GM19240 (cell line): ENCODE results near the gene CD96.
"Not testable (repeated sequence)": the region's sequence is repeated elsewhere in the genome, so short reads cannot be mapped to it uniquely, and the experiment has no call there.

ENCODE experiments used
- DNase-seq: peaks from one replicate; pipeline ENCODE4 v3.0.0; 2011; ENCODE audit warnings: low spot score; ENCODE audit not compliant: insufficient read length

Gene CD96

GRCh38 chr3:111541911-111542483 is at the start of gene CD96:
TSS of gene CD96 (plus strand) at chr3:111542197. CDS start at chr3:111542249, 52 bp downstream.
- no peak for DNase-seq

GRCh38 chr3:111493276-111493675 is 48.7 kb upstream of the CD96 start:
- no peak for DNase-seq

- no peak for DNase-seq
These were observed 45.0 kb upstream of the CD96 start for GRCh38 chr3:111496894-111497559.

GRCh38 chr3:111498022-111498421 is 44.0 kb upstream of the CD96 start:
- no peak for DNase-seq

- no peak for DNase-seq
These were observed 35.6 kb upstream of the CD96 start for GRCh38 chr3:111506435-111506834.

- no peak for DNase-seq
These were observed 32.7 kb upstream of the CD96 start for GRCh38 chr3:111509308-111509707.

GRCh38 chr3:111517801-111518200 is 24.2 kb upstream of the CD96 start:
- DNase-seq, result no peak

GRCh38 chr3:111519178-111519855 is 22.7 kb upstream of the CD96 start:
- DNase-seq, result no peak

GRCh38 chr3:111521891-111522290 is 20.1 kb upstream of the CD96 start:
- no peak for DNase-seq

- DNase-seq, result not testable (repeated sequence)
These were observed 17.5 kb upstream of the CD96 start for GRCh38 chr3:111524486-111524885.

GRCh38 chr3:111531446-111531845 is 10.6 kb upstream of the CD96 start:
- DNase-seq, result no peak

- no peak for DNase-seq
These were observed 7.3 kb upstream of the CD96 start for GRCh38 chr3:111534701-111535100.

- DNase-seq, result no peak
These were observed 3.9 kb upstream of the CD96 start for GRCh38 chr3:111538111-111538510.

GRCh38 chr3:111538681-111539083 is 3.3 kb upstream of the CD96 start:
- DNase-seq, result no peak

GRCh38 chr3:111539351-111540331 is 2.4 kb upstream of the CD96 start:
- no peak for DNase-seq

- DNase-seq, result no peak
These were observed 606 bp upstream of the CD96 start for GRCh38 chr3:111541391-111541790.

GRCh38 chr3:111542611-111543300 is 759 bp downstream of the CD96 start:
- no peak for DNase-seq

- no peak for DNase-seq
These were observed 3.4 kb downstream of the CD96 start for GRCh38 chr3:111545349-111545748.

- DNase-seq, result peak; percentile 17
These were observed 5.6 kb downstream of the CD96 start for GRCh38 chr3:111547631-111548030.

- DNase-seq, result peak; percentile 2
These were observed 6.1 kb downstream of the CD96 start for GRCh38 chr3:111548092-111548491.

- no peak for DNase-seq
These were observed 6.8 kb downstream of the CD96 start for GRCh38 chr3:111548756-111549155.
